ENCODE results near the gene BABAM2.
"Not testable (repeated sequence)": the region's sequence is repeated elsewhere in the genome, so short reads cannot be mapped to it uniquely, and the experiment has no call there.

BABAM2 gene

GRCh38 chr2:27857417-27858172 is 32.9 kb upstream of the BABAM2 start:
- Histone ChIP-seq H3K4me3 (ENCODE audit: low read depth in 1 of 2, low read length in 2 of 2) (no peak overlapping the region), H3K27ac (ENCODE audit: low read depth, low read length) (no peak overlapping the region), H3K36me3 (ENCODE audit: insufficient read depth, low read length) (no peaks in the 10 kb centered on the region), H3K27me3 (ENCODE audit: control insufficient read depth in 1 of 2, insufficient read depth in 2 of 2, low read length in 2 of 2) (no peaks in the 10 kb centered on the region), H3K9ac (ENCODE audit: low read length) (no peak overlapping the region), H3K4me1 (ENCODE audit: insufficient read depth, low read length) (peaks cover 6% of the 10 kb centered on the region), H3K9me3 (ENCODE audit: low read length) (peaks cover 3% of the 10 kb centered on the region)

- Histone ChIP-seq H3K9ac (ENCODE audit: low read length) (no peak overlapping the region), H3K27ac (ENCODE audit: low read depth, low read length) (no peak overlapping the region), H3K9me3 (ENCODE audit: low read length) (peaks cover 3% of the 10 kb centered on the region), H3K4me3 (ENCODE audit: low read depth in 1 of 2, low read length in 2 of 2) (no peak overlapping the region), H3K4me1 (ENCODE audit: insufficient read depth, low read length) (peaks cover 4% of the 10 kb centered on the region), H3K27me3 (ENCODE audit: control insufficient read depth in 1 of 2, insufficient read depth in 2 of 2, low read length in 2 of 2) (no peaks in the 10 kb centered on the region), H3K36me3 (ENCODE audit: insufficient read depth, low read length) (no peaks in the 10 kb centered on the region)
Observed at GRCh38 chr2:27860111-27860510, 30.4 kb upstream of the BABAM2 start.

- Histone ChIP-seq H3K9ac (ENCODE audit: low read length) (no peak overlapping the region), H3K4me1 (ENCODE audit: insufficient read depth, low read length) (no peaks in the 10 kb centered on the region), H3K36me3 (ENCODE audit: insufficient read depth, low read length) (no peaks in the 10 kb centered on the region), H3K4me3 (ENCODE audit: low read depth in 1 of 2, low read length in 2 of 2) (no peak overlapping the region), H3K9me3 (ENCODE audit: low read length) (peaks cover under 1% of the 10 kb centered on the region), H3K27ac (ENCODE audit: low read depth, low read length) (no peak overlapping the region), H3K27me3 (ENCODE audit: control insufficient read depth in 1 of 2, insufficient read depth in 2 of 2, low read length in 2 of 2) (no peaks in the 10 kb centered on the region)
Observed at GRCh38 chr2:27863146-27863545, 27.4 kb upstream of the BABAM2 start.

- H3K27ac ChIP-seq (ENCODE audit: low read depth, low read length); H3K27me3 ChIP-seq (ENCODE audit: control insufficient read depth in 1 of 2, insufficient read depth in 2 of 2, low read length in 2 of 2); H3K36me3 ChIP-seq (ENCODE audit: insufficient read depth, low read length); H3K4me1 ChIP-seq (ENCODE audit: insufficient read depth, low read length); H3K9me3 ChIP-seq (ENCODE audit: low read length); H3K4me3 ChIP-seq (ENCODE audit: low read depth in 1 of 2, low read length in 2 of 2); H3K9ac ChIP-seq (ENCODE audit: low read length): not testable (repeated sequence)
Observed at GRCh38 chr2:27863955-27864354, 26.6 kb upstream of the BABAM2 start.

GRCh38 chr2:27866237-27866636 is 24.3 kb upstream of the BABAM2 start:
- H3K27me3 ChIP-seq (ENCODE audit: control insufficient read depth in 1 of 2, insufficient read depth in 2 of 2, low read length in 2 of 2): no peaks in the 10 kb centered on the region
- no peak overlapping the region for H3K9ac ChIP-seq (ENCODE audit: low read length)
- no peaks in the 10 kb centered on the region for H3K9me3 ChIP-seq (ENCODE audit: low read length)
- H3K27ac ChIP-seq (ENCODE audit: low read depth, low read length): no peak overlapping the region
- H3K36me3 ChIP-seq (ENCODE audit: insufficient read depth, low read length): no peaks in the 10 kb centered on the region
- no peaks in the 10 kb centered on the region for H3K4me1 ChIP-seq (ENCODE audit: insufficient read depth, low read length)
- H3K4me3 ChIP-seq (ENCODE audit: low read depth in 1 of 2, low read length in 2 of 2): no peak overlapping the region

GRCh38 chr2:27869763-27870162 is 20.8 kb upstream of the BABAM2 start:
- Histone ChIP-seq H3K9ac (ENCODE audit: low read length) (no peak overlapping the region), H3K27me3 (ENCODE audit: control insufficient read depth in 1 of 2, insufficient read depth in 2 of 2, low read length in 2 of 2) (no peaks in the 10 kb centered on the region), H3K36me3 (ENCODE audit: insufficient read depth, low read length) (no peaks in the 10 kb centered on the region), H3K4me3 (ENCODE audit: low read depth in 1 of 2, low read length in 2 of 2) (no peak overlapping the region), H3K27ac (ENCODE audit: low read depth, low read length) (no peak overlapping the region), H3K9me3 (ENCODE audit: low read length) (no peaks in the 10 kb centered on the region), H3K4me1 (ENCODE audit: insufficient read depth, low read length) (no peaks in the 10 kb centered on the region)

GRCh38 chr2:27870724-27871123 is 19.8 kb upstream of the BABAM2 start:
- no peaks in the 10 kb centered on the region for H3K36me3 ChIP-seq (ENCODE audit: insufficient read depth, low read length)
- H3K4me1 ChIP-seq (ENCODE audit: insufficient read depth, low read length): no peaks in the 10 kb centered on the region
- no peaks in the 10 kb centered on the region for H3K27me3 ChIP-seq (ENCODE audit: control insufficient read depth in 1 of 2, insufficient read depth in 2 of 2, low read length in 2 of 2)
- H3K27ac ChIP-seq (ENCODE audit: low read depth, low read length): no peak overlapping the region
- H3K9ac ChIP-seq (ENCODE audit: low read length): no peak overlapping the region
- no peak overlapping the region for H3K4me3 ChIP-seq (ENCODE audit: low read depth in 1 of 2, low read length in 2 of 2)
- no peaks in the 10 kb centered on the region for H3K9me3 ChIP-seq (ENCODE audit: low read length)

- H3K9me3 ChIP-seq (ENCODE audit: low read length): no peaks in the 10 kb centered on the region
- no peak overlapping the region for H3K4me3 ChIP-seq (ENCODE audit: low read depth in 1 of 2, low read length in 2 of 2)
- no peak overlapping the region for H3K27ac ChIP-seq (ENCODE audit: low read depth, low read length)
- no peaks in the 10 kb centered on the region for H3K36me3 ChIP-seq (ENCODE audit: insufficient read depth, low read length)
- H3K9ac ChIP-seq (ENCODE audit: low read length): no peak overlapping the region
- H3K27me3 ChIP-seq (ENCODE audit: control insufficient read depth in 1 of 2, insufficient read depth in 2 of 2, low read length in 2 of 2): no peaks in the 10 kb centered on the region
- no peaks in the 10 kb centered on the region for H3K4me1 ChIP-seq (ENCODE audit: insufficient read depth, low read length)
Observed at GRCh38 chr2:27871802-27872201, 18.7 kb upstream of the BABAM2 start.

- H3K27me3 ChIP-seq (ENCODE audit: control insufficient read depth in 1 of 2, insufficient read depth in 2 of 2, low read length in 2 of 2): no peaks in the 10 kb centered on the region
Observed at GRCh38 chr2:27873091-27873490, 17.4 kb upstream of the BABAM2 start.

GRCh38 chr2:27875089-27875881 is 15.2 kb upstream of the BABAM2 start:
- Histone ChIP-seq H3K9me3 (ENCODE audit: low read length) (no peaks in the 10 kb centered on the region), H3K27ac (ENCODE audit: low read depth, low read length) (no peak overlapping the region), H3K9ac (ENCODE audit: low read length) (no peak overlapping the region), H3K36me3 (ENCODE audit: insufficient read depth, low read length) (no peaks in the 10 kb centered on the region), H3K27me3 (ENCODE audit: control insufficient read depth in 1 of 2, insufficient read depth in 2 of 2, low read length in 2 of 2) (no peaks in the 10 kb centered on the region), H3K4me1 (ENCODE audit: insufficient read depth, low read length) (no peaks in the 10 kb centered on the region), H3K4me3 (ENCODE audit: low read depth in 1 of 2, low read length in 2 of 2) (no peak overlapping the region)

More at GRCh38 chr2:27873091-27873490, 17.4 kb upstream of the BABAM2 start:
- no peak overlapping the region for H3K27ac ChIP-seq (ENCODE audit: low read depth, low read length)
- H3K9me3 ChIP-seq (ENCODE audit: low read length): no peaks in the 10 kb centered on the region
- H3K4me1 ChIP-seq (ENCODE audit: insufficient read depth, low read length): no peaks in the 10 kb centered on the region
- no peak overlapping the region for H3K9ac ChIP-seq (ENCODE audit: low read length)
- no peaks in the 10 kb centered on the region for H3K36me3 ChIP-seq (ENCODE audit: insufficient read depth, low read length)
- no peak overlapping the region for H3K4me3 ChIP-seq (ENCODE audit: low read depth in 1 of 2, low read length in 2 of 2)

GRCh38 chr2:27878825-27879224 is 11.7 kb upstream of the BABAM2 start:
- no peak overlapping the region for H3K27ac ChIP-seq (ENCODE audit: low read depth, low read length)
- no peaks in the 10 kb centered on the region for H3K9me3 ChIP-seq (ENCODE audit: low read length)
- no peaks in the 10 kb centered on the region for H3K27me3 ChIP-seq (ENCODE audit: control insufficient read depth in 1 of 2, insufficient read depth in 2 of 2, low read length in 2 of 2)
- H3K9ac ChIP-seq (ENCODE audit: low read length): no peak overlapping the region
- H3K36me3 ChIP-seq (ENCODE audit: insufficient read depth, low read length): no peaks in the 10 kb centered on the region
- no peak overlapping the region for H3K4me3 ChIP-seq (ENCODE audit: low read depth in 1 of 2, low read length in 2 of 2)
- H3K4me1 ChIP-seq (ENCODE audit: insufficient read depth, low read length): no peaks in the 10 kb centered on the region

All from muscle layer of colon (tissue), 2 donors.